Measurements from ENCODE around the gene FERMT3.
"Not testable (repeated sequence)": the region's sequence is repeated elsewhere in the genome, so short reads cannot be mapped to it uniquely, and the experiment has no call there.

The FERMT3 gene

DNA sequence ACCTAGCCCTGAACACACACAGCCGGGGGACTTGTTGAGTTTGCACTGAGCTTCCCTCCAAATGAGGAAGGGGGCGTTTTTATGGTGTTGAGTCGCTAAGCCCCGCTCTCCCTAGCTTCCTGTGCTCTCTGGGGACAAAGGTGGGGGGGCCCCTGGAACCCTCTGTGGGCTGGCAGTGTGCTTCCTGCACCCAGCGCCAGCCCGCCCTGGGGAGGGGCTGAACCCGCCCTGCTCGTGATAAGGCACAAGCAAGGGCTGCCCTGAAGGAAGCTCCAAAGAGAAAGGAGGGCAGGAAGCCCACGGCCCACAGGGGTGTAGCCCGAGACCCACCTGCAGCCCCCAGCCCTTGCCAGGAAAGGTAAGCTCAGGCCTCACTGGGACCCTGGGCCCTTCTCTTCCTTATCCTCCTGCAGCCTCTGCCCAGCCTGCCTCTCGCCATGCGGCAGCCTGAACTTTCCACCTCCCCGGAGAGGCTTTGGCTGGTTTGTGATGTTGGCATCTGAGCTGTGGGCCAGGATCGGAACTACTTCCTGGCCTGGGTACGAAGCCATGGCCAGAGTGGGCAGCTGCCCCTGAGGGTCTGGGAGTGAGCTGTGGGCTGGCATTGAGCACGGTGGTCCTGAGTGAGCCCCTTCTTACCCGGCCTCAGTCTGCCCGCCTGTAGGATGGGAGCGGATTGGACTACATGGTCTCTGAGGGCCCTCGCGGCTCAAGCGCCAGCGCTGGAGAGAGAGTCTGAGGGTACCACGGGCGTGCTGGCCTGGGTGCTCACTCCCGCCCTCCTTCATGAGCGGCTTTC, at the start of gene FERMT3:
TSS of gene FERMT3 (plus strand) at position 265 of the 799 bp plus-strand sequence. CDS start 644 bp downstream, outside the sequence.
- peak in 1 of 2 donors; percentile 51 for DNase-seq (ENCODE audit: low read depth in 2 of 2)

DNA sequence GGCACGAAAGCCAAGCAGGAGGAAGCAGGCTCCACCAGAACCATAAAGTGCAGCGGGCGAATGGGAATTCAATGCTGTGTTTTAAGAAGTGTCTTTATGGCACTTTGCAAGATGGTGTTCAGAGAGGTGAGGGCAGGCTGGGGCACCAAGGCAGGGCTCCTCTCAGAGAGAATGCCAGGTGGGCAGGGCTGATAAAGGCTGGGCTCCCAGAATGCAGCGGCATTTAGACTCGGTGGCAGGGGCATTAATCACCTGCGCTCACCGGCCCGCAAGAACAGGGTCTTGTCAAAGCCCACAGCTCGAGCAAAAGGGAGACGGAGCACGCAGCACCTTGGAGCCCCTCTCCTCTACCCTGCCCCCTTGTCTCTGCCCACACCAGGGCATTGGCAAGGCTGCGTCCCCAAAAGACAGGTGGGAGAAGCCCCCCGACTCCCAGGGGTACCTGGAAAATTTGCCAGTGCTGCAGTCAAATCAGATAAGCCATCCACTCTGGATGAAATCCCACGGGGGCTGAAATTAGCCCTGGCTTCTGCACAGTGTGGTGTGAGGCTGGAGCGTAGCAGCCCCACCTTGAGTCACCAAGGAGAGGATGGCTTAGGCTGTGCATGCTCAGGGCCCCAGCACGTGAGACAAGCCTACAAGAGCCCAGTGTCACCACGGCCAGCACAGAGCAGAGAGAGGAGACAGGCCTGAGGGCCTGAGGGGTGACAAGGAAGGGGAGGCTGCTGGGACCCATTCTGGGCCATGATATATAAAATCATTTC, 48.7 kb upstream of the FERMT3 start:
- DNase-seq (ENCODE audit: low read depth in 2 of 2) = no peak

- DNase-seq (ENCODE audit: low read depth in 2 of 2) = no peak
These were observed 45.5 kb upstream of the FERMT3 start for GRCh38 chr11:64161037-64161436.

DNA sequence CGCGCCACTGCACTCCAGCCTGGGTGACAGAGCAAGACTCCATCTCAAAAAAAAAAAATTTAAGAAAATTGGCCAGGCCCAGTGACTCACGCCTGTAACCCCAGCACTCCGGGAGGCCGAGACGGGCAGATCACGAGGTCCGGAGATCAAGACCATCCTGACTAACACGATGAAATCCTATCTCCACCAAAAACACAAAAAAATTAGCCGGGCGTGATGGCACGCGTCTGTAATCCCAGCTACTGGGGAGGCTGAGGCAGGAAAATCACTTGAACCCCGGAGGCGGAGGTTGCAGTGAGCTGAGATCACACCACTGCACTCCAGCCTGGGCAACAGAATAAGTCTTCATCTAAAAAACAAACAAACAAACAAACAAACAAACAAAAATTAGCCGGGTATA, 43.8 kb upstream of the FERMT3 start:
- DNase-seq (ENCODE audit: low read depth in 2 of 2) = not testable (repeated sequence)

DNA sequence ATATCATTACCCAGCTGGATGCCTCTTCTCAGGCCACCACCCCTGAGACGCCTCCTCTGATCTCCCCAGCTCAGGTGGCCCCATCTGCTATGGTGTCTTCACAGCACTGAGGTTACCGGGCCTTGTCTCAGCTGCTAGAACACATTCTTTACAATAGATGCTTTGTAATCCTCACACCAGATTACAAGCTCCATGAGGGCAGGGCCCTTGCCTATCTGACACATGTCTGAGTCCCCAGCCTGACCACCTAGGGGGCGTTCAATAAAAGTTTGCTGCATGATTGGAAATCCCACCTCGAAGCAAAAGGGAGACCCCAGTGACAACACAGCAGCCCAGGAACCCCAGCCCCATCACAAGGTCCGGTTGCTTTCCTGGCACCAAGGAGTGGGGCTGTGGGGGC, 42.6 kb upstream of the FERMT3 start:
- DNase-seq (ENCODE audit: low read depth in 2 of 2) = no peak

DNA sequence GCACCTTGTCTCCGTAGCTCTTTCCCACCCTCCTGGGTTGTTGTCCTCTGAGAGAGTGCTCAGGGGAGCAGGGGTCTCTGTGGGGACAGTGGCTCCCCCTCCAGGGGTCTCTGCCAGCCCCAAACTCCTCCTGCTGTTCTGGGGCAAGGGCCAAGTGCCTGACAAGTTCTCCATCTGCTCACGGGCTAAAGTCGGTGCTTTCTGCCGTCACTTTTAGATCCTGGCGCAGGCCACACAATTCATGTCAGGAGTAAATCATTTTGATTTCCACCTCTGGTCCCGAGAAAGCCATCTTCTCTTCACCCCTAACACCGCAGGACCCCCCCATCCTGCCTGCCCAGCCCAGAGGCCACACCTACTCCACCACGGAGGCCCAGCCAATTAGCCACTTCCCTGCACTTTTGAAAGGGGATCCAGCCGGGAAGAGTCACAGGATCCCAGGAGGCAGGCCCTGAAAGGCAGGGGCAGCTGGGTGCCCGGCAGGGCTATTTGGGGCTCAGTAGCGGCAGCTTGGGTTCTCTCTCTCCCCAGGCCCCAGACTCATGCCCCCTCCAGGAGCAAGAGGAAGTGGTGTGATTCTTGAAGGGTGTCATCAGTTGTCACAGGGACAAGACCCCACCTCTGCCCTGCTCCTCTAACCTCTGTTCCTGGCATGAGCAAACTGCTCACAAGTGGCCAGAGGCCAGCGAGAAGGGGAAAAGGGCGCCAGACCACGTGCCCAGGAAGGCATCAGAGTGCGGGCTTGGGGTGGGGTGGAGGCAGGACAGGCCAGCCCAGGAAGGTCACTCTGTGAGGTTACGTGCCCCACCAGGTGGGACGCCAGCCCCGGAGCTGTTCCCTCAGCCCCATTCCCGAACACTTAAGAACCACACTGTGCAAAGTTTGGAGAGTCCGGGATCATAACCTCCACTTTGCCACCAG, 41.9 kb upstream of the FERMT3 start:
- DNase-seq (ENCODE audit: low read depth in 2 of 2) = no peak

DNA sequence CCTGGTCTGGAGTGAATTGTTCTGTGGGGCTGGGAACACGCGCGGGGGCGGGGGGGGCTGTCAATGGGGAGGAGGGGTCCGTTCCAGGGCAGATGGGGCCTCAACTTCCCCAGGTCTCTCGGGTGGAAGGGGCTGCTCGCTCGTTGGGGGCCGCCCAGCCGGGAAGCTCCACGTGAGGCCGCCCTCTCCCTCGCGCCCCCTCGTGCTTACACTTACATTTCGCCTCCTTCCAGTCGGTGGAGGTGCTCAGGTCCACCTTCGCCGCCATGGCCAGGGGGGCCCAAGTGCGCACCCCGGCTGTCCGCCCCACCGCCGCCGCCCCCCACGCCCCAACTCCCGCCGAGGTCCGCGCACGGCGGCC, 41.1 kb upstream of the FERMT3 start:
- no peak for DNase-seq (ENCODE audit: low read depth in 2 of 2)

GRCh38 chr11:64165842-64166635, 40.5 kb upstream of the FERMT3 start, which contains the start of gene MACROD1:
TSS of gene MACROD1 (minus strand) at chr11:64166113. CDS start at chr11:64165994, 119 bp downstream.
- peak; percentile 67 to 73 for DNase-seq (ENCODE audit: low read depth in 2 of 2)

- no peak for DNase-seq (ENCODE audit: low read depth in 2 of 2)
These were observed 36.1 kb upstream of the FERMT3 start for GRCh38 chr11:64170419-64170818.

GRCh38 chr11:64173616-64174355, 32.7 kb upstream of the FERMT3 start:
- no peak for DNase-seq (ENCODE audit: low read depth in 2 of 2)

GRCh38 chr11:64176751-64177150, 29.8 kb upstream of the FERMT3 start:
- no peak for DNase-seq (ENCODE audit: low read depth in 2 of 2)

- no peak for DNase-seq (ENCODE audit: low read depth in 2 of 2)
These were observed 28.3 kb upstream of the FERMT3 start for GRCh38 chr11:64178203-64178602.

DNA sequence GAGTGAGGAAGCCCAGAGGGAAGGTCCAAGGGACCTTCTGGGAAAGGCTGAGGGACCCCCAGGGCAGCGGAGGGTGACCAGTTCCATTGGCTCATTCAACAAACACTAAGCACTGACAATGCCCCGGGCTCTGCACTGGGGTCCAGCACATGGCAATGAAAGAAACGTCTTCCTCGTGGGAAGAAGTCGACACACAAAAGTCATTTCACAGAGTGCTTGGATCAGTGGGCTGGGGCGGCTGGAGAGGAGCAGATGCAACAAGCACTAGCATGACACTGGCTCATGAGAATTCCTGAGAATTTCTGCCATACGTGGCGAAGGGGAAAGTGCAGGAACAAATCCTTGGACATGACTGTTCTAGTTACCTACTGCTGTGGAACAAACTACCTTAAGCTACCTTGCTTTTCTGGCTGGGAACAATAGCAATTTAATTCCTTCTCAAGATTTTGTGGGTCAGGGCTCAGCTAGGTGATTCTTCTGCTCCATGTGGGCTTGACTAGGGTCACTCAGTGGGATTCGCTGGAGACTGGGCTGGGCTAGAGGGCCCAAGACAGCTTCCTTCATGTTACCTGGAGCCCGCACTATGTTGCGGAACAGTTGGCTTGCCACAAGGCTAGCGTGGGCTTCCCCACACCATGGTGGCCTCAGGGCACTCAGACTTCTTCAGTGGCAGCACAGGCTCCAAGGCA, 27.4 kb upstream of the FERMT3 start:
- no peak for DNase-seq (ENCODE audit: low read depth in 2 of 2)

DNA sequence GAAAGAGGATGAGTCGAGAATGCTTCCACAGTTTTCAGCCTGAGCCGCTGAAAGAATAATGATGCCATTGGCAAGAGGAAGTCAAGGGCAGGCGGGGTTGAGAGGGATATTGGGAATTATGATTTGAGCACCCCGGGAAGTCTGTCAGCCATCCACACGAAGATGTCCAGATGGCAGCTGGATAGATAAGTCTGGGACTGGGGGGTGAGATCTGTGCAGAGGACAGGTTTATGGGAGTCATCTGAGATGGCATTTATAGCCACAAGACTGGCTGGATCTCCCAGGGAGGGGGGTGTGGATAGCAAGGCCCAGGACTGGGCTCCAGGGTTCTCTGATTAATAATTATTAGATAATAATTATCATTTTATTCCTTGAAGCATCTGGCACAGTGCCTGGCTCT, 25.6 kb upstream of the FERMT3 start:
- DNase-seq (ENCODE audit: low read depth in 2 of 2) = no peak

GRCh38 chr11:64181506-64182411, 24.8 kb upstream of the FERMT3 start:
- DNase-seq (ENCODE audit: low read depth in 2 of 2) = no peak

DNA sequence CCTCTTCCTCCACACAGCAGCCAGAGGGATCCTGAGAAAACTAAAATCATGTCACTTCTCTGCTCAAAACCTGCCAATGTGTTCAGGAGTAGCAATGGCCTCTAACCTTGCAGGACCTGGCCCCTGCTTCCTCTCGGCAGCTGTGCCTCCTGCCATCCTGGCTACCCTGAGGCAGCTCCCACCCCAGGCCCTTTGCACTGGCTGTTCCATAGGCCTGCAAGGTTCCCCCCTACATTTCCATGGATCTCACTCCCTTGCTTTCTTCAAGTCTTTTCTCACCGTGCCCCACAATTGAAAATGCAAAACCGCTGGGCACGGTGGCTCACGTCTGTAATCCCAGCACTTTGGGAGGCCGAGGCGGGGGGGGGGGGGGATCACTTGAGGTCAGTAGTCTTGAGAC, 22.6 kb upstream of the FERMT3 start:
- no peak for DNase-seq (ENCODE audit: low read depth in 2 of 2)

- no peak for DNase-seq (ENCODE audit: low read depth in 2 of 2)
These were observed 21.3 kb upstream of the FERMT3 start for GRCh38 chr11:64185175-64185692.

GRCh38 chr11:64185693-64186491, 20.6 kb upstream of the FERMT3 start, which contains the start of gene STIP1:
TSS of gene STIP1 (plus strand) at chr11:64186171. CDS start at chr11:64186262, 91 bp downstream.
- peak; percentile 97 to 99 for DNase-seq (ENCODE audit: low read depth in 2 of 2)
